Suprapubic skin (tissue), 3 donors: ENCODE measurements around the gene TRIM44.

Source experiments
- POLR2A ChIP-seq, 2 donors: fragments of 450-650 bp; IDR thresholded peaks; one replicate each; pipeline ENCODE4 v1.6.1; 2017; ENCODE audit warnings: antibody characterized with exemption in 2 of 2, mild to moderate bottlenecking in 2 of 2, moderate library complexity in 2 of 2
- TF ChIP-seq, protein P1 (sequence below), 2 donors: fragments of 200-600 bp in 1 of 2; fragments of 450-650 bp in 1 of 2; sonication (generic) in 1 of 2; IDR thresholded peaks; one replicate each; pipeline ENCODE4 v1.5.1; 2016 to 2019; ENCODE audit warnings: antibody characterized with exemption in 2 of 2, mild to moderate bottlenecking in 1 of 2, moderate library complexity in 1 of 2

DNA sequence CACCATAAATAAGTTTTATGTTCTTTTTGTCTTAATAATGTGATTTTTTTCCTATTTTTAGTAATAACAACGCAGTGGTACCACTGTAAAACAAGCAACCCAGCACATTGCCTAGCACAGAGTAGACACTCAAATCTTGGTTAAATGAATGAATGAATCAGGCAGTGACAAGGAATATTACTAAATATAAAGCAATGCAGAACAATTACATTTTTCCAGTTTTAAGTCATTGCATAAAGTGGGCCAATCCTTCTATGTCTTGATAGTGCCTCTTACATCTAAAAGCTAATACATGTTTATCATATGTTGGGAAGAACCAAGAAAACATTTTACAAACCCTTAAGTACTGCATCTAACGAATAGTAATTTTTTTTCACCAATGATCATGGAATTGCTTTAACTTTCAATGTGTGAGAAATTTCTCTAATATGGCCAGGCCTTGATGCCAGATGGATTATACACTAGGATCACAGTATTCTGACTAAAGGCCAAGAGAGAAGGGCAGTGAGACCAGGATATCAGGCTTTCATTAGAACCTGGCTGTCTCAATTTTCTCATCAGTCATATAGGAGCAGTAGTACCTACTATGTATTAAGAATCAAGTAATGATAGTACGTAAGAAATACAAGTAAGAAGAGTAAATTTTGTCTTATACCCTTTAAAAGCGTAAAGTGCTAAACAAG is 88.5 kb downstream of the TRIM44 start:
- TF ChIP-seq, protein P1, sequence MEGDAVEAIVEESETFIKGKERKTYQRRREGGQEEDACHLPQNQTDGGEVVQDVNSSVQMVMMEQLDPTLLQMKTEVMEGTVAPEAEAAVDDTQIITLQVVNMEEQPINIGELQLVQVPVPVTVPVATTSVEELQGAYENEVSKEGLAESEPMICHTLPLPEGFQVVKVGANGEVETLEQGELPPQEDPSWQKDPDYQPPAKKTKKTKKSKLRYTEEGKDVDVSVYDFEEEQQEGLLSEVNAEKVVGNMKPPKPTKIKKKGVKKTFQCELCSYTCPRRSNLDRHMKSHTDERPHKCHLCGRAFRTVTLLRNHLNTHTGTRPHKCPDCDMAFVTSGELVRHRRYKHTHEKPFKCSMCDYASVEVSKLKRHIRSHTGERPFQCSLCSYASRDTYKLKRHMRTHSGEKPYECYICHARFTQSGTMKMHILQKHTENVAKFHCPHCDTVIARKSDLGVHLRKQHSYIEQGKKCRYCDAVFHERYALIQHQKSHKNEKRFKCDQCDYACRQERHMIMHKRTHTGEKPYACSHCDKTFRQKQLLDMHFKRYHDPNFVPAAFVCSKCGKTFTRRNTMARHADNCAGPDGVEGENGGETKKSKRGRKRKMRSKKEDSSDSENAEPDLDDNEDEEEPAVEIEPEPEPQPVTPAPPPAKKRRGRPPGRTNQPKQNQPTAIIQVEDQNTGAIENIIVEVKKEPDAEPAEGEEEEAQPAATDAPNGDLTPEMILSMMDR (IDR thresholded peaks at IDR 0.05) = no peak
- TF ChIP-seq POLR2A (IDR thresholded peaks at IDR 0.05) = no peak
